ENCODE data around the gene PPP2CA.

PPP2CA gene

DNA sequence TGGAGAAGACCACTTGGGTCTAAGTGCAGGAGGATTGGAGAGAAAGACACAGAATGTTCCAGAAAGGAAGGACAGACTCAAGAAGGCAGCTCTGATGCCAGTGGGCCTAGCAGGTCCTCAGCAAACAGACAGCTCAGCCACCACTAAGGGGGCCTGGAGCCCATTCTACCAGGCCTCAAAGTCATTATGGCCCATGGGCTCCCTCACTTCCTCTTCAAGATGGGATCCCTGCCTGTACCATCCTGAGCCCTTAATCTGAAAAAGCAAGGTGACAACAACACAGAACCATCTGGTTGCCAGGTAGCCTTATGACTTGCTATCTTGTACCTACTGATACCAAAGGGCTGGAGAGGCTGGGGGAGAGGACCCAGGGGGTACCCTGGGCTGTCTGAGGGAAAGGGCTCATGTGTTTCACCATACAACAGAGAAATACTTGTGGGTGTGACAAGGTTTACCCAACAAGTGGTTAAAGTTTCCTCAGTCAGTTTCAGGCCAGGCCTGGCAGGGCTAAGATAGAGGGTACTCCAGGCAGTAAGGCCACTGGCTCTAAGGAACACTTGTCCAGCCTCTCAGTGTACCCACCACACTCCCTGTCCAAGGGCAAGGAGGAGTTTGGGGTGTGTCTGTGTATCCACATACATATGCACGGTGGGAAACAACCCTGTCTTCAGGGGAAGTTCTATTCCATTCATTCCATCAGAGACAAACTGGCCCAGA, 80.7 kb downstream of the PPP2CA start:
- no peak for DNase-seq (ENCODE audit: low read depth)
- H3K9me3 ChIP-seq (ENCODE audit: control insufficient read depth, low read length): no peaks in the 10 kb centered on the region
- H3K9ac ChIP-seq (ENCODE audit: low read length): peak overlapping the region; percentile 40
- H3K36me3 ChIP-seq (ENCODE audit: control insufficient read depth, insufficient read depth, low read length, severe bottlenecking): peaks cover 71% of the 10 kb centered on the region
- H3K4me1 ChIP-seq (ENCODE audit: control insufficient read depth, insufficient read depth, low read length): peaks cover 54% of the 10 kb centered on the region
- no peaks in the 10 kb centered on the region for H3K27me3 ChIP-seq (replicated peaks; ENCODE audit: control insufficient read depth, insufficient read depth, low read length)
- no peak overlapping the region for H3K4me3 ChIP-seq (ENCODE audit: low read length)
